Duodenal mucosa (tissue), 2 donors: Measurements from ENCODE around the gene UQCRC1.

ENCODE experiments used
- H3K27ac ChIP-seq: one replicate; pipeline ENCODE4 v1.7.0; 2013; ENCODE audit warnings: low read depth, low read length
- H3K27me3 ChIP-seq, 2 donors: one replicate each; pipeline ENCODE4 v1.7.0; 2013; ENCODE audit warnings: low read length in 2 of 2, control low read depth in 1 of 2; ENCODE audit not compliant: insufficient read depth in 2 of 2, control insufficient read depth in 1 of 2
- H3K36me3 ChIP-seq, 2 donors: one replicate each; pipeline ENCODE4 v1.7.0; 2013; ENCODE audit warnings: low read length in 2 of 2, control low read depth in 1 of 2; ENCODE audit not compliant: insufficient read depth in 2 of 2, control insufficient read depth in 1 of 2
- H3K4me1 ChIP-seq, 2 donors: one replicate each; pipeline ENCODE4 v1.7.0; 2013; ENCODE audit warnings: low read length in 2 of 2, control low read depth in 1 of 2; ENCODE audit not compliant: insufficient read depth in 2 of 2, control insufficient read depth in 1 of 2
- H3K4me3 ChIP-seq, 2 donors: one replicate each; pipeline ENCODE4 v1.7.0; 2013; ENCODE audit warnings: low read length in 2 of 2, low read depth in 1 of 2
- H3K9ac ChIP-seq, 2 donors: one replicate each; pipeline ENCODE4 v1.7.0; 2013; ENCODE audit warnings: low read length in 2 of 2, low read depth in 1 of 2
- H3K9me3 ChIP-seq, 2 donors: one replicate each; pipeline ENCODE4 v1.7.0; 2013; ENCODE audit warnings: low read length in 2 of 2, control low read depth in 1 of 2; ENCODE audit not compliant: control insufficient read depth in 1 of 2

UQCRC1 gene

GRCh38 chr3:48633743-48634142, 24.3 kb upstream of the UQCRC1 start:
- H3K4me3 ChIP-seq, result peak overlapping the region in 1 of 2 donors; percentile 86
- H3K4me1 ChIP-seq, result peaks cover 22 to 25% of the 10 kb centered on the region in 2 donors
- no peaks in the 10 kb centered on the region for H3K27me3 ChIP-seq
- no peaks in the 10 kb centered on the region for H3K9me3 ChIP-seq
- H3K9ac ChIP-seq, result peak overlapping the region in 1 of 2 donors; percentile 70
- peaks cover 8 to 40% of the 10 kb centered on the region in 2 donors for H3K36me3 ChIP-seq
- H3K27ac ChIP-seq, result no peak overlapping the region

DNA sequence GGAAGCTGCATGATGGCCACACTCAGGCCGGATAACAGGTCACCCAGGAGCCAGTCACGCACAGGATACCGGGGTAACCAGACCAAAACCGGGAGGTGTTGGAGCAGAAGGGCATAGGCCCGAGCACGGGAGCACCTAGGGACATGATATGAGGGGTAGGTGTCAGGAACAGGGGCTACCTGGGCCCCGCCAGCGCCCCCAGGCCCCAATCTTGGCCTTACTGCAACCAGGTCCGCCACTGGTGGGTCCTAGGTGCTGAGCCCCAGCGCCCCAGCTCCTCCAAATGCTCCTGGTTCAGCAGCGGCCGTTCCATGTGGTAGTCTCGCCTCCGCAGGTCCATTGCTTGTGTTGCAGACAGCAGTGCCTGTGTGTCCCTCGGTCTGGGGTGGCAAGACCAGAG, 23.8 kb upstream of the UQCRC1 start:
- Histone ChIP-seq H3K4me3 (no peak overlapping the region), H3K9me3 (no peaks in the 10 kb centered on the region), H3K36me3 (peaks cover 8 to 45% of the 10 kb centered on the region in 2 donors), H3K4me1 (peaks cover 22 to 25% of the 10 kb centered on the region in 2 donors), H3K27me3 (no peaks in the 10 kb centered on the region), H3K27ac (no peak overlapping the region), H3K9ac (no peak overlapping the region)

DNA sequence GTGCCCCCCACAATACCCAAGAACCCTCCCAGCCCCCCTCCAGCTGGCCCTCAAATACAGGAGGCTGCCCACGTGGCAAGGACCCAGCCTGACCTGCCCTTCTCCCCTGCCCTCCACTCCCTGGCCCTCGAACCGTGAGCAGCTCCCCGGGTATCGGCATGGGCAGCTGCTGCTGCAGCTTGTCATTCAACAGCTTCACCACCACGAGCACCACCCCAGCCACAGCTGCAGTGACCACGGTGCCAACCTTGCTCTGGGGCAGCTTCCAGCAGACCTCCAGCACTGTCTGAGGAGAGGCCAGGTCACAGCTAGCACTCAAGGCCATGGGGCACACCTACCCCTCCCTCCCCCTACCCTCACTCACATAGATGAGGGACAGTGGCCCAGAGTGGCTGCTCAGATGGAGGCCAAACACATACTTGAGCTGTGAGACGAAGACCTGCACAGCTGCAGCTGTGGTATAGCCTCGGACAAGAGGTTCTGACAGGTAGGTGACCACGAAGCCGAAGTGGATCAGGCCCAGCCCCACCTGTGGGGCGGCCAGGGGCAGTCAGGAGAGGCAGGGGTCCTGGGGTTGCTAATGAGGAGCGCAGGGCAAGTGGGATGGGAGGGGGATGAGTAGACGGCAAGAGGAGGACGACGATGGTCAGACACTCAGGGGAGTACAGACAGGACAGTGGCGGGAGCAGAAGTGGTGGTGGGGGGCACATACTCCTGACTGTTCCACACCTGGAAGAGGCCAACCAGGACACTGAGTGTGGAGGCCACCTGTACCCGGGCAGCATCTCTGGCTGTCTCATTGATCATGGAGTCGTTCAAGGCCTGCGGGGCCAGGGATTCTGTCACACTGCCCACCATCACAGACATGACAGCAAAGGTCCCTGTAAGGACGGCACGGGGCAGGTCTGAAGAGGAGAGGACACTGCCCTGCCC, 22.3 kb upstream of the UQCRC1 start:
- no peaks in the 10 kb centered on the region for H3K9me3 ChIP-seq
- H3K27ac ChIP-seq, result no peak overlapping the region
- no peak overlapping the region for H3K4me3 ChIP-seq
- H3K36me3 ChIP-seq, result peaks cover 18 to 60% of the 10 kb centered on the region in 2 donors
- H3K9ac ChIP-seq, result no peak overlapping the region
- no peaks in the 10 kb centered on the region for H3K27me3 ChIP-seq
- H3K4me1 ChIP-seq, result peaks cover 22 to 25% of the 10 kb centered on the region in 2 donors

GRCh38 chr3:48630833-48631232, 21.4 kb upstream of the UQCRC1 start:
- no peak overlapping the region for H3K9ac ChIP-seq
- no peaks in the 10 kb centered on the region for H3K27me3 ChIP-seq
- no peak overlapping the region for H3K27ac ChIP-seq
- H3K4me1 ChIP-seq, result peaks cover 14 to 16% of the 10 kb centered on the region in 2 donors
- peaks cover 18 to 67% of the 10 kb centered on the region in 2 donors for H3K36me3 ChIP-seq
- H3K4me3 ChIP-seq, result no peak overlapping the region
- no peaks in the 10 kb centered on the region for H3K9me3 ChIP-seq

GRCh38 chr3:48630407-48630806, 21.0 kb upstream of the UQCRC1 start:
- H3K9ac ChIP-seq, result no peak overlapping the region
- H3K4me3 ChIP-seq, result no peak overlapping the region
- peaks cover 13 to 14% of the 10 kb centered on the region in 2 donors for H3K4me1 ChIP-seq
- peaks cover 18 to 71% of the 10 kb centered on the region in 2 donors for H3K36me3 ChIP-seq
- no peaks in the 10 kb centered on the region for H3K9me3 ChIP-seq
- no peaks in the 10 kb centered on the region for H3K27me3 ChIP-seq
- no peak overlapping the region for H3K27ac ChIP-seq

DNA sequence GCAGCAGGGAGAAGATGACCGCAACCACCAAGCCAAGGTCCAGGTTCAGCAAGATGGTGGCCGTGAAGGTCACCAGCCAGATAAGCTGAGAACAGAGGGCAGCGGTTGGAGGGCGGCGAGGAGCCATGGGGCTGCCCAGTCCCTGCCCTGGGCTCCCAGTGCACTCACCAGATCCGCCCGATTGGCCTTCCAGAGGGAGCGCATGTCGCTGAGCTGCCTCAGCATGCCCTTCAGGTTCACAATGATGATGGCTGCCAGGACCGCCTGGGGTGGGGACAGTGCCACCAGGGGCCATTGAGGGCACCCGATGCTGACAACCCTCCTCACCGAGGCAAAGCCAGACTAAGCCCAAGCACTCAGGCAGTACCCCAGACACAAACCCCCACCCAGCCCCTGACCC, 20.4 kb upstream of the UQCRC1 start:
- peaks cover 18 to 75% of the 10 kb centered on the region in 2 donors for H3K36me3 ChIP-seq

GRCh38 chr3:48628277-48629017, 19.0 kb upstream of the UQCRC1 start:
- Histone ChIP-seq H3K36me3 (peaks cover 18 to 76% of the 10 kb centered on the region in 2 donors), H3K27me3 (no peaks in the 10 kb centered on the region), H3K9me3 (no peaks in the 10 kb centered on the region), H3K27ac (no peak overlapping the region), H3K4me3 (no peak overlapping the region), H3K4me1 (no peaks in the 10 kb centered on the region), H3K9ac (no peak overlapping the region)

More for the DNA sequence above, 20.4 kb upstream of the UQCRC1 start:
- H3K27ac ChIP-seq, result no peak overlapping the region
- no peaks in the 10 kb centered on the region for H3K9me3 ChIP-seq
- H3K4me1 ChIP-seq, result peaks cover 13 to 14% of the 10 kb centered on the region in 2 donors
- H3K4me3 ChIP-seq, result no peak overlapping the region
- no peaks in the 10 kb centered on the region for H3K27me3 ChIP-seq
- no peak overlapping the region for H3K9ac ChIP-seq

- H3K27me3 ChIP-seq, result no peaks in the 10 kb centered on the region
- H3K27ac ChIP-seq, result no peak overlapping the region
- no peaks in the 10 kb centered on the region for H3K4me1 ChIP-seq
- no peak overlapping the region for H3K4me3 ChIP-seq
- H3K36me3 ChIP-seq, result peaks cover 18 to 50% of the 10 kb centered on the region in 2 donors
- no peak overlapping the region for H3K9ac ChIP-seq
- H3K9me3 ChIP-seq, result no peaks in the 10 kb centered on the region
Measured at GRCh38 chr3:48625600-48625999, 16.2 kb upstream of the UQCRC1 start.

DNA sequence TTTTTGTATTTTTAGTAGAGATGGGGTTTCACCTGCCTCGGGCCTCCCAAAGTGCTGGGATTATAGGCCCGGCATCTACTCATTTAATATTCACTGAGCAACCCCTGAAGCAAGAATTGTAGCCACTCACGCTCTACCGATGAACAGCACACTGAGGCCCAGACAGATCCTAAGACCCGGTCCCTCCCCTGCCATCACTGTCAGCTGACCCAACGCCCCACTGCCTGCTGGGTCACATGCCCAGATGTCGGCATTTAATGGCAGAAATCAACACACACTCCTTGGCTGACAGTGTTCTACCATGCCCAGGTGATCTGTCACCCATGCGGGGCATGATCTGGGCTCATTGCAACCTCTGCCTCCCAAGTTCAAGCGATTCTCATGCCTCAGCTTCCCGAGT, 15.3 kb upstream of the UQCRC1 start:
- H3K27ac ChIP-seq, result no peak overlapping the region

More for the DNA sequence above, 15.3 kb upstream of the UQCRC1 start:
- H3K4me1 ChIP-seq, result no peaks in the 10 kb centered on the region
- H3K27me3 ChIP-seq, result no peaks in the 10 kb centered on the region
- peaks cover 15 to 44% of the 10 kb centered on the region in 2 donors for H3K36me3 ChIP-seq
- no peak overlapping the region for H3K9ac ChIP-seq
- H3K4me3 ChIP-seq, result no peak overlapping the region
- no peaks in the 10 kb centered on the region for H3K9me3 ChIP-seq
